GM21825 (cell line): Measurements from ENCODE around the gene UAP1L1.
"Not testable (repeated sequence)": the region's sequence is repeated elsewhere in the genome, so short reads cannot be mapped to it uniquely, and the experiment has no call there.

ENCODE experiments used
- ATAC-seq: cut with Tn5 transposase; IDR thresholded peaks from one replicate; pipeline ENCODE4 v1.9.1; 2021; ENCODE audit warnings: mild to moderate bottlenecking, moderate library complexity; ENCODE audit not compliant: unreplicated experiment

UAP1L1 gene

DNA sequence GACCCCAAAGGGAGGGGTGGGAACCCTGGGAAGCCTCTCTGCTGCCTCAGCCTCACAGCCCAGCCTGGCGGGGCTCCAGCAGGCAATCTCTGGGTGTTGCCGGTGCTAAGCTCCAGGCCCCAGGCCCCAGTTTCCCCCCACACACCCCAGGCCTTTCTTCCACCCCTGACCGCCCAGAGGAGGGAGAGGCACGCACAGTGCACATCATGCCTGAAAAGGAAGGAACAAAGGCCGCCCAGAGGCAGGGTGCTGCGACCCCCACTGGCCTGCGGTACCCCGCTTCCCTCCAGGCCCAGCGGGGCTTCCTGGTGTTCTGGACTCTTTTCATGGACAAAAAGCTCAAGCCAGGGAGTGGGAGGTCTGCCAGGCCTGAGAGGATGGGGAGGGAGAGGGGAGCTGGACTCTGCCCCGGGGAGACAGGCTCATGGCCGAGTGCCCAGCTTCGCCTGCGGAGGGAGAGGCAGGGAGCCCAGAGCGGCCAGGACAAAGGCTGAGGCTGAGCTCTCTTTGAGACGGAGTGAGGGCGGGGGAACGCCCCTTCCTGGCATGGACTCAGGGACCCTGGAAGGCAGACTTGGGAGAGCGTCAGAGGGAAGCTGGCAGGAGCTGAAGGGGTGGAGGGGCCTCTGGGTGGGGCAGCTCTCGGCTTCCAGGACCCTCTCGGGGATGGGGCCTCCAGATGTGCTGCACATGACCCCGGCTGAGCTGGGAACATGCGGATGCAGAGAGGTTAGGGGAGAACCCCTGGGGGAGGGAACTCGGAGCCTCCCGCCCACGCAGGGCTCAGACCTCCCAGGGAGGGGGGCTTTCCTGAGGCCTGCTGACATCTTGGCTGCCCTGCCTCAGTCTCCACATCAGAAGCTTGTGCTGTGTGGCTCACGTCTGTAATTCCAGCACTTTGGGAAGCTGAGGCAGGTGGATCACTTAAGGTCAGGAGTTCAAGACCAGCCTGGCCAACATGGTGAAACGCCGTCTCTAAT, 21.6 kb upstream of the UAP1L1 start:
- ATAC-seq = no peak

DNA sequence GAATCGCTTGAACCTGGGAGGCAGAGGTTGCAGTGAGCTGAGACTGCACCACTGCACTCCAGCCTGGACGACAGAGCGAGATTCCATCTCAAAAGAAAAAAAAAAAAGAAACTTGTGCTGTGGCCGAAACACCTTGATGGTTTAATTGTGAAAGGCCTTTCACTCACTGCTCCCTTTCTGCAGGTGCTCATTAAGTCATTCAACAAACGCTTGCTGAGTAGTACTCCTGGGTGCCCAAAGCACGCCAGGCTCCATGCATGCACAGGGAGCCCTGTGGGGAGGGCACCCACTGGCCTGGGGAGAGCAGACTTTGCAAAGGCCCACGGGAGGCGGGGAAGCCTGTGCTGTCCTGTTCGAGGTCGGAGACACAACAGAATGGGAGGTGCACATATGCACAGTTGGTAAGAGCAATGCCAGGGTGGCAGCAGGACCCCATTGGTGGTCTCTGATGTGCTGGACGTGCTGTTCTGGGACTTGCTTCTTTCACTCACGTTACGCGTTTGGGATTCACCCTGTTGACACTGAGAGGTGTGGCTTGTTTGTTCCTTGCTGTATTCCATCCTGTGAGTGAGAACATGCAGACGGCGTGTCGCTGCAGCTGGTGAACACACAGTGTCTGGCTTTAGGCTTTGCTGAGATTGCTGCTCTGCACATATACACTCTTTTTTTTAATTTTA, 20.4 kb upstream of the UAP1L1 start:
- no peak for ATAC-seq

DNA sequence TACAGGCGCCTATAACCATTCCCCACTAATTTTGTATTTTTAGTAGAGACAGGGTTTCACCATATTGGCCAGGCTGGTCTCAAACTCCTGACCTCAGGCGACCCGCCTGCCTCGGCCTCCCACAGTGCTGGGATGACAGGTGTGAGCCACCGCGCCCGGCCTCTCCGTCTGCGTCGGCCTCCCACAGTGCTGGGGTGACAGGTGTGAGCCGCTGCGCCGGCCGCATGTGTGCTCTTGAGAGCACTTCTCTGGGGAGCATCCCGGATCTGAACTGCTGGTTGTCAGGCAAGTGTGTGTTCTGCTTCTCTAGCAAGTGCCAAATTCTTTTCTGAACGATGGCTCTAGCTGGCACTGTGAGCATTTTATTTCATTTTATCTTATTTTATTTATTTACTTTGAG, 19.8 kb upstream of the UAP1L1 start:
- ATAC-seq = no peak

DNA sequence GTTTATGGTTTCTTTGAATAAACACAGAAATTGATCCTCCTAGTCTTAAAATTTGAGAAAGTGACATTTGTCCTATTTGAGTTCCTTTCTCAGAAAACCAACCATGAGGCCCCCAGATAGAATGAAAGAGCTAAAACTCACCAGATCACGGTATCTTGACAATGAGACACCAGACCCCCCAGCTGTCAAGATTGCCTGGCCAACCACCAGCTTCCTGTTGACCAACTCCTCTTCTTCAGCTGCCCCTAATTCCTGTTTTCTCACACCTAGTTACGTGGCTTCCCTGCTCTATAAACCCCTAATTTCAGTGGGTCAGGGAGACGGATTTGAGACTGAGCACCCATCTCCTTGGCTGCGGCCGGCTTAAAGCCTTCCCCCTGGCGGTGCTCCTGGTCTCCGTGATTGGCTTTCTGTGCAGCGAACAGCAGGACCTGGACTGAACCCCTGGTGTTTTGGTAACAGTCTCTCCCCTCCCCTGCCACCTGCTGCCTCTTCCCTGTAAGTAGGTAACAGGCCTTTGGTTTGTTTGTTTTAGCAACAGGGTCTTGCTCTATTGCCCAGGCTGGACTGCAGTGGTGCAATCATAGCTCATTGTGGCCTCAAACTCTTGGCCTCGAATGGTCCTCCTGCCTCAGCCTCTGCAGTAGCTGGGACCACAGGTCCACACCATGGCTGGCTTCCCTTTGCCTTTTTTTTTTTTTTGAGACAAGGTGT, 18.6 kb upstream of the UAP1L1 start:
- no peak for ATAC-seq

DNA sequence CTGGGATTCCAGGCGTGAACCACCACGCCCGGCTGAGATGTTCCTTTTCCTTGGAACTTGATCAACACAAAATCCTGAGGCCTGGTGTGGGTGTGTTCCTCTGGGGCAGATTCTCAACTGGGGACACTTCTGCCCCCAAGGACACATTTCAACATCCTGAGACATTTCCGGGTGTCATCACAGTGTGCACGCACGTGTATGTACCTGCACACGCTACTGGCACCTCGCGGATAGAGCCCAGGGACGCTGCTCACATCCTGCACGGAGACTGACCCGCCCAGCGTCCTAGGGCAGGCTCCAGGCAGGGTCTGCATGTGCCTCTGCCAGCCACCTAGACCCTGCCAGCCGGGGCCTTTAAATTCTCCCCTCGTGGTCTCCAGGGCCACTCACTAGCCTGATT, 14.9 kb upstream of the UAP1L1 start:
- ATAC-seq = no peak

DNA sequence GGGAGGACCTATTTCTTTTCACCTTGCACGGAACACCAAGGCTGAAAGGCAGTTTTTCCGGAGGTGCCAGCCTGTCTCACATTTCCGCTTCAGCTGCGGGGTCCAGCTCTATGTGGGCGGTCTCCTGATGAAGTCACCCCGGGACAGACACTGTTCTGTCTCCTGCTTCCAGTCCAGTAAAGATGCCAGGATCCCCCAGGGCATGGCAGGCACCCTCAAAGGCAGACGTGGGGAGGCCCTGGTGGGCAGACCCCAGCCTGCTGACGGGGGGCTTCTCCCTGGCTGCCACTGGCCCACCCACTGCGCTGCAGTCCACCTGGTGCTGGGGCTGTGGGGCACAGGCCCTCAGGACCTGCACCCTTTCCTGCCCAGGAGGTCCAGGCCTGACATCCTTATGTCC, 14.5 kb upstream of the UAP1L1 start:
- not testable (repeated sequence) for ATAC-seq

DNA sequence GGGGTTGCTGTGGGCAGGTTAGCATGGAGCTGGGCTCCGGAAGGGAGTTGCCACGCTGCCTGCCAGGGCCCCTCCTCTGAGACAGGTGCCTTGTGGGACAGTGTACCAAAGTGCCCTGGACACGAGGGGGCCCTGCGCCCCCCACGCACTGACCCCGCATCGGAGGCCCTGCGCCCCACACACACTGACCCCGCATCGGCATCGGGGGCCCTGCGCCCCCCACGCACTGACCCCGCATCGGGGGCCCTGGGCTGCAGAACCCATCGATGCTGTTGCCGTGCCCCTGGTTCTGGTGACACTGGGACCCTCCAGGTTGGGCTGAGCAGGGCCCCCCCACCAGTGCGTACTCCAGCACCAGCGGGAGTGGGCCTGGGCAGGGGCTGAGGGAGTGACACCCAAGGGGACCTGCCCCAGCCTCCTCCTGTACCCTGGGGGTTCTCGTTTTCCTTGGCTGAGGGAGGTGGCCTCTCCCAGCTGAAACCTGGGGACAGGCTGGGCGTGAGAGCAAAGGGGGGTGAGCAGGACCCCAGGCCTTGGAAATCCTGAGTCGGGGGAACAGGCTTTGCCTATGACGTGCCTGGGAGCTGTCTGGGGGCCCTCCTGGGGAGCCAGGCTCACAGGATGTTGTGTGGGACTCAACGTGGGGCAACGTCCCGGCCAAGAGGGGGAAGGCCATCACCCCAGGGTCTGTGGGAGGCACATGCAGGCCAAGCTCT, 13.8 kb upstream of the UAP1L1 start:
- no peak for ATAC-seq

DNA sequence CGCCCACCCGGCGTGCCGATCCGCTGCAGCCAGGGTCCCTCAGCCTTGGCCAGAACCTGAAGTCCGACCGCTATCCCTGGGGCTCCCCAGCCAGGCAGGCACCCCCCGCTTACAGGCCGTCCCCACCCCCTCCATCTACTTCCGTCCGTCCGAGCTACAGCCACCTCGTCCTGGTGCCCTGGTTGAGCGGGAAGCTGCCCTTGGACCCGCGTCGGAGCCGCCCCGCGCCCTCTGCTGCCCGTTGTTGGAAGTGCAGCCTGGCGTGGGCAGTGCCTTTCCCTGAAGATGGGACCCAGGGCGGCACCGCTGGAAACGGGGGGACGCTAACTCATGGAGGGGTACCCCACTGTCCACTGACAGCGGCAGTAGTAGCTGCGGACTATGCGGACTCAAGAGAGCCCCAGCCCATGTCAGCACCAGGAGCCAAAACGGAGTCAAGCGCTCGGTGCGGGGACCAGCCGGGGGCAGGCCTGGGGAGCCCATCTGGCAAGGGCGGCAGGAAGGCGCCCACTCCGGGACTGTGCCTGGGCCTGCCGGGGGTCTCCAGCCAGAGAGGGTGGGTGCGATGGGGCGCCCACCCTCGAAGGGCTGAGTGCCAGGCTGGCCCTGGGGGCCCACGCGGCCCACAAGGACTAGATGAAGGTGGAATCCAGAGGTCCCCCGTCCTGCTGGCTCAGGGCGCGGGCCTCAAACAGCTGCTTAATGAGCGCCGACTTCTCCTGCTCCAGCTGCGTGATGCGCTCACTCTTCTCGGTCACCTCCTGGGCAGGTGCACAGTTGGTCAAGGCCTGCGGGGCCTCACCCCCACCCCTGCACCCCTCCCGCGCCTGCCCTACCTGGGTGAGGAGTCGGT, 13.1 kb upstream of the UAP1L1 start:
- ATAC-seq = no peak

DNA sequence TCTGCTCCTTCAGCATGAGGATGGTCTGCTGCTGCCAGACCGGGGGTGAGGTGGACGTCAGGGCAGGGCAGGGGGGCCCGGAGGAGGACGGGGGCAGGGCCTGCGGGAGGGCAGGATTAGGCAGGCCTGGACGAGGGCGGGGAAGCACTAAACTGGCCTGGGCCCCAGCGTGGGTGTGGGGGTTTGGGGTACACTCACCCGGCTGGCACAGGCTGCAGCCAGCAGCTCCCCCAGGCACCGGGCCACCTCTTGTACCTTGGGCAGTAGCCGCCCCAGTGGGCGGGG, 12.5 kb upstream of the UAP1L1 start:
- ATAC-seq = no peak

DNA sequence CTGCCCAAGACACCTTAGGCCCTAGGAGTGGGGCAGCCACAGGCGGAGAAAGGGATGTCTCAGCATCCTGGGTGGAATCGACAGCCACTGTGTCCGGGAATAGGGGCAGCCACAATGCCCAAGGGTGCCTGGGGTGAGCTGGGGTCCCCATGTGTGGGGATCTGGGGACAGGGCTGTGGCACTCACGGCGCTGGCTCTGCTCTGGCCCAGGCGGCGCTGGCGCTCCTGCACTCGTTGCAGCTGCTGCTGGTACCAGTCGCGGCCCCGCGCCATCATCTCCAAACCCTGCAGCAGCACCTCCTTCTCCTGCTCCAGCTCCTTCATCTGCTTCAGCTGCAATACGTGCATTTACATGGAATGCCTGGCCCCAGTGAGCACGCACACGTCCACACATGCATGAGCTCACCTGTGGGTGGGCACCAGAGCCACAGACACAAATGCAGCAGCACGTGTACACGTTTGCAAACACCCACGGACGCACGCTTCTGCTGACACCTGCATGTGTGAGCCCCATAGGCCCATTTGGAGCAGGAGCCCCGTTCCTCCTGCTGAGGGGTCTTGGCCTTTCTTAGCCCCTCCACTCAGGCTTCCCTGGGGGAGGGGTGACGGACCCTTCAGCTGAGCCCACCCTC, 11.9 kb upstream of the UAP1L1 start:
- ATAC-seq = no peak

DNA sequence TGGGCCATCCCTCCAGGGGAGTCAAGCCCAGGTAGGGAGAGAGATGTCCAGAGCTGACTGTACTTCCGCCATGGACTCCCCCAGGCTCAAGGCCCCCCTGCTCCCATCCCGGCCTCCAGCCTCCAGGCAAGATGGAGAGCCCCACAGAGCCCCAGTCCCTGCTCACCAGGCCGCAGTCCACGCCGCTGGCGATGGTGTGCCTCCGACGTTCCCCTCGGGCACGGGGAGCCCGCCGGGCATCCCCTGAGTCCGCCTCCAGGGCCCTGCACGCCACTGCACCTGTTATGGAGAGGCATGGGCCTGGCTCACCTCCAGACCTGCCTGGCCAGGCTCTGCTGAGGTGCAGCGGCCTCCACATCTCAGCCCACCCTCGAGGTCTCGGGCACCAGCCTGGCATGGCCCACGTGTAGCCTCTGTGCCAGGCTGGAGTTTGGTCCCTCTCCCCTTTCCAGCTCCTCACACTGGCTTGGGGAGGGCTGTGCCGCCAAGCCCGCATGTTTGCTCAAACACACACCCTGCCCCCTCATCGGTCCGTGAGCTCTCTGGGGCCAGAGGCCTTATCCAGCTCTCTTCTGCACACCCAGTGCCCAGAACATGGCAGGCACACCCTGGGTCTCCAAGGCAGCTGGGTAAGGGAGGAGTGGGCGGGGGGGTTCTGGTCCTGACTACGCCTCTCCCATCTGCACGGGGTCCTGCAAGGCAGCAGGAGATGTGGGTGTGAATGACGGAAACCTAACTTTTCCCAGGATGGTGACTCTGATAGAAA, 11.0 kb upstream of the UAP1L1 start:
- ATAC-seq = no peak

DNA sequence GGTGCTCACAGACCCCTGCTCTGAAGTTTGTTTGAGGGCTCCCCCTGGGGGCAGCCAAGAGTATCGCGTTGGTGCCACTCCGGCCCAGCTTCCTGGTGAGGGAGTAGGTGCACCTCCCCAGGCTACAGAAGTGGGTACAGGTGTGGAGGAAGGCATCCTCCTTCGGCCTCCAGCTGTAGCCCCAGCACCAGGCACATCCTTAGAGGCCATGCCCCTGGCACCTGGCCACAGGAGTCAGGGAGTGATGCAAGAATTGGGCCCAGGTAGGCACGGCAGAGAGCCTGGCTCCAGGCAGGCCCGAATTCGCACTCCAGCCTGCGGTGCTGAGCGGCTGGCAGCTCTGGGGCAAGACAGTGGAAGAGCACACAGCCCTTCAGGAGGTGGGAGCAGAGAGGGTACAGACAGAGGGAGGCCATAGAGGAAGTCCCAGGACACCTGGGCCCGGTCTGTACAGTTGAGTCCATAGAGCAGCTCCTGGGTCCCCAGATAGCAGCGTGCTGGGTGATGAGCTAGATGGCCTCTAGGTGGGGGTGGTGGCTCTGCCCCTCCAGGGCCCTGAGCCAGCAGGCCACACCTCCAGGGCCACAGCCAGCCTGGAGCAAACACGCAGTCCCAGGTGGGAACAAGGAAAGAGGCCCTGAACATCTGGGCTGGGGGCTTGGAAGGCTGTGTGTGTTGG, 9.3 kb upstream of the UAP1L1 start:
- peak; percentile 30 for ATAC-seq

DNA sequence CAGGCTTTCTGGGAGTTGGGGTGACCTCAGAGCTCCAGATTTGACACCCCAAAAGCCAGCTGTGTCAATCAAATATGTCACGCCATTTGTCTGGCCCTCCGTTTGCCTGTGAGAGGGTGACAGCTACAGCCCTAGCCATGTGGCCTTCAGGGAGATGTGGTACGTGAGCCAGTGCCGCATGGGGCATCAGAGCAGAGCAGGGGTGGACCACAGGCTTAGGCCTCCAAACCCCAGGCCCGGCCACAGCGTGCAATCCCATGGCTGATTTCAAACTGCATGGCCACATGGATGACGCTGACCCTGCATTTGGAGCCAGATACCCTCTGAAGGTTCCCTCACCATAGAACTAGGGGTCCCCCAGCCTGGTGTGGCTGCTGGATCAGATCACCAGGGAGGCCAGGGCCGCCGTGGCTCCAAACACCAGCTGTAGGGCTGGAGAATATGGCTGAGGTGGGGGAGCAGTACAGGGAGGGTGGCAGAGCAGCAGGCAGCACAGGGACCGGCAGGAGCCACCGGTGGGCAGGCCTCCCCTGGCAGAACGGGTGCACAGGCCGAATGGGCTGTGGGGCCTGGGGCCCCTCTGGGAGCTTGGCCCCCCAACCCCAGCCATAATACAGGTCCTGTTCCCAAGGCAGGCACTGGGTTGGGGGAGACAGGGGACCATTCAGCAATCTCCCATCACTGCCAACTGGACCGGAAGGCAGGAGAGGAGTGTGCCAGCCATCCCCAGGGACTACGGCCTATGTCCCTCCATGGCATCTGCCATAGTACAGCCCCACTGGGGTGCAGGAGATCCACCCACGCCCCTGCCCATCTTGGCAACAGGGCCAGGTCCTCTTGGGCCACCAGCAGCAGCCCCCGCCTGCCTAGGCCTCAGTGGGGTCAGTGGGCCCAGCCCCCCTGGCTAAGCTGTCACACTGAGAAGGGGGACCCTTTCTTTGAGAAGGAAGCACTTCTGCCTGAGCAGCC, 8.5 kb upstream of the UAP1L1 start:
- ATAC-seq = no peak

DNA sequence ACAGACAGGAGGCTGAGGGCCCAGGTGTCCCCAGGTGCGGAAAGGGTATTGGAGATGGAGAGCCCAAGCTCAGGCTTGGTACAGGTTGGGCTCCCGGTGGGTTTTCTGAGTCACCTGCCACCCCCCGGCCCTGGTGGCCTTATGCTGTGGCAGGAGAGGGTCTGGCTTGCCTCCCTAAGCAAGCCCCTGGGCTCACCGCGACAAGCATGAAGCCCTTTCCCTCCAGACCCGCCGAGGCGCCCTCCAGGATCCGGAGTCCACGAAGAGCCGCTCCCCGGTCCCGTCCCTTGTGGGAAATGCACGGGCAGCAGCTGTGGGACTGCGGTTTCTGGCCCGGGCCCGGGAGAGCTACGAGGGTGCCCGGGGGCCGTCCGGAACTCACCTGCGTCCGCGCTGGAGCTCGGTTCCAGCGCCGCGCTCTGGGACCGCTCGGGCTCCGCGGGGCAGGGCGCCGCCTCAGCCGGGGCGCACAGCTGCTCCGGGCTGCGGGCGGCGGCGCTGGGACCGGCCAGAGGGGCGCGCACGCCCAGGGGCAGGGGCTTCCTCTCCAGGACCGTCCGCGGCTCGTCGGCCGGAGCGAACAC, 7.7 kb upstream of the UAP1L1 start:
- peak; percentile 8 for ATAC-seq

DNA sequence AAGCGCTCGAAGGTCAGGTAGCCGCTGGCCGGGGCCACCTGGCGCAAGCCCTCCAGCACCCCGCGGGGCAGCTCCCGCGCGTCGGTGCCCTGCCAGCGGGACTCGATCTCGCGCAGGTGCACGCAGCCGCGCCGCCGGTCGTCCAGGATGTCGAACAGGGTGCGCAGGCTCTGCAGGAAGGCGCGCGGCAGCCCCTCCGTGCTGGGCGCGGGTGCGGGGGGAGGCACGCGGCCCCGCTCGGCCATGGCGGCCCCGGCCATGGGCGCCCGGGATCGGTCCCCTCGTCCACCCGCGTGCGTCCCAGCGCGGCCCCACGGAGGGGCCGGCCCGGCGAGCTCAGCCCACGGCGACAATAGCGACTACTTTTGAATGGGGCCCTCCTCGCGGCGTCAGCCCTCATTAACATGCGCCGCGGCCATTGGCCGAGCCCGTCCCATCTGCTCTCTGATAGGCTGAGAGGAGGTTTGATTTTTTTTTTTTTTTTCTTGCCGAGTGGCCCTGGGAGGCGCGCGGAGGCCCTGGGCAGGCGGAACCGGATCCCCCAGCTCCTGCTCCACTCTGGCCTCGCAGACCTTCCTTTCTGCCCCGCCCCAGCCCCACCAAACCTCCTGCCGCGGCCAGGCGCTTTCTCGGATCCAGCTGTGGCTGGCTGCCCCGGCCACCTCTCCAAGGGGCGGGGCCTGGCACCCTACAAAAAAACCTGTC, 7.0 kb upstream of the UAP1L1 start, which contains the start of gene SAPCD2:
Gene SAPCD2, minus strand, starts transcription at position 357 of the 705 bp plus-strand sequence. Its CDS starts 97 bp downstream, at position 260.
- peak; percentile 56 for ATAC-seq

DNA sequence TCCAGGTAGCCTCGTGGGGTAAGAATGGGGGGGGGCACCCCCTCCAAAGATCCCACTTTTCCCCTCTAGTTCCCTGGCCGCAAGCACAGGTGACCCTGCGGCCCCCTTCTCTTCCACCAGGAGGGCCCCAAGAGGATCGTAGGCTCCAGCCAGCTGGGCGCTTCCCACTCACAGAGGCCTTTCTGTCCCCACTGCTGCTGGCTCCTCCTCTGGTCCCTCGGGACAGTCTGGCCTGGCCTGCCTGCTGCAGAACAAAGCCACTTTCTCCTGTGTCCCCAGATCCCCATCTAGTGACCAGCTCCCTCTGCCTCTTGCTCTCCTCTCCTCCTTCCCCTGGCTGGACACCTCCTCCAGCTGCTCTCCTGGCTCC, 6.4 kb upstream of the UAP1L1 start:
- peak; percentile 3 for ATAC-seq
